Stimulated activated CD8-positive, alpha-beta memory T cell treated with anti-CD3 and anti-CD28 coated beads, Interleukin-15, amount 100 ng/mL, for 48 hours (primary cell): ENCODE data around the gene POU2F3.

ENCODE experiments used
- DNase-seq, 2 donors: peaks; one replicate each; pipeline ENCODE4 v3.0.0-alpha.2; 2020; ENCODE audit warnings: low read depth in 2 of 2

The POU2F3 gene

GRCh38 chr11:120239713-120240640 lies at the start of gene POU2F3:
Gene POU2F3 (plus strand): TSS chr11:120240140. CDS start chr11:120240344, 204 bp downstream.
- no peak for DNase-seq

- no peak for DNase-seq
Observed at GRCh38 chr11:120191058-120191457, 48.9 kb upstream of the POU2F3 start.

- no peak for DNase-seq
Observed at GRCh38 chr11:120192831-120193625, 46.9 kb upstream of the POU2F3 start.

- no peak for DNase-seq
Observed at GRCh38 chr11:120194166-120194565, 45.8 kb upstream of the POU2F3 start.

- DNase-seq, result no peak
Observed at GRCh38 chr11:120195601-120196320, 44.2 kb upstream of the POU2F3 start.

- no peak for DNase-seq
Observed at GRCh38 chr11:120196826-120197225, 43.1 kb upstream of the POU2F3 start.

GRCh38 chr11:120197251-120197891 lies 42.6 kb upstream of the POU2F3 start:
- DNase-seq, result no peak

GRCh38 chr11:120197977-120198376 lies 42.0 kb upstream of the POU2F3 start:
- no peak for DNase-seq

GRCh38 chr11:120198403-120198786 lies 41.5 kb upstream of the POU2F3 start:
- DNase-seq, result no peak

- no peak for DNase-seq
Observed at GRCh38 chr11:120198787-120199469, 41.0 kb upstream of the POU2F3 start.

- DNase-seq, result no peak
Observed at GRCh38 chr11:120199613-120200012, 40.3 kb upstream of the POU2F3 start.

GRCh38 chr11:120200677-120201076 lies 39.3 kb upstream of the POU2F3 start:
- DNase-seq, result no peak

- no peak for DNase-seq
Observed at GRCh38 chr11:120201653-120202052, 38.3 kb upstream of the POU2F3 start.

- DNase-seq, result no peak
Observed at GRCh38 chr11:120203626-120204025, 36.3 kb upstream of the POU2F3 start.

- DNase-seq, result no peak
Observed at GRCh38 chr11:120205596-120206161, 34.3 kb upstream of the POU2F3 start.

GRCh38 chr11:120207512-120207911 lies 32.4 kb upstream of the POU2F3 start:
- no peak for DNase-seq

- no peak for DNase-seq
Observed at GRCh38 chr11:120208001-120208441, 31.9 kb upstream of the POU2F3 start.

- no peak for DNase-seq
Observed at GRCh38 chr11:120208777-120209176, 31.2 kb upstream of the POU2F3 start.

- DNase-seq, result no peak
Observed at GRCh38 chr11:120209746-120210625, 30.0 kb upstream of the POU2F3 start.
